HL-60 (cell line): ENCODE results near the gene FHAD1.
A peak's percentile ranks its signal among the peaks of the same experiment; 100 is the strongest.

Source experiments
- DNase-seq, 2 experiments: peaks; one replicate each; pipeline ENCODE4 v3.0.0-alpha.2; 2010 to 2020; ENCODE audit warnings: low read depth in 1 of 2, low spot score in 1 of 2
- H3K27ac ChIP-seq: fragments of 250-450 bp; sonication (Bioruptor Pico); replicated peaks from 2 replicates; pipeline ENCODE4 v1.5.1; 2020; ENCODE audit warnings: mild to moderate bottlenecking, moderate library complexity
- H3K27me3 ChIP-seq: fragments of 250-450 bp; sonication (Bioruptor Pico); 2 replicates; pipeline ENCODE4 v1.5.1; 2021; ENCODE audit warnings: mild to moderate bottlenecking, moderate library complexity; ENCODE audit not compliant: insufficient read depth, poor library complexity, severe bottlenecking
- H3K4me3 ChIP-seq: replicated peaks from 2 replicates; pipeline ENCODE4 v1.5.1; 2011; ENCODE audit warnings: mild to moderate bottlenecking, control low read depth, low read length; ENCODE audit not compliant: insufficient read depth
- GABPA ChIP-seq: IDR thresholded peaks from 2 replicates; pipeline ENCODE4 v1.6.1; 2012; ENCODE audit warnings: low read depth
- POLR2AphosphoS5 ChIP-seq: IDR thresholded peaks from 2 replicates; pipeline ENCODE4 v1.6.1; 2012; ENCODE audit warnings: low read depth
- SPI1 ChIP-seq: IDR thresholded peaks from 2 replicates; pipeline ENCODE4 v1.6.1; 2012; ENCODE audit warnings: low read depth, mild to moderate bottlenecking, borderline replicate concordance
- TF ChIP-seq, protein P1 (sequence below): IDR thresholded peaks from 2 replicates; pipeline ENCODE4 v1.6.1; 2012; ENCODE audit warnings: low read depth; ENCODE audit not compliant: insufficient replicate concordance
- TF ChIP-seq, protein P2 (sequence below): IDR thresholded peaks from one replicate; pipeline ENCODE4 v1.5.1; 2011; ENCODE audit warnings: low read length, control low read depth, inconsistent platforms; ENCODE audit not compliant: insufficient read depth

Gene FHAD1

DNA sequence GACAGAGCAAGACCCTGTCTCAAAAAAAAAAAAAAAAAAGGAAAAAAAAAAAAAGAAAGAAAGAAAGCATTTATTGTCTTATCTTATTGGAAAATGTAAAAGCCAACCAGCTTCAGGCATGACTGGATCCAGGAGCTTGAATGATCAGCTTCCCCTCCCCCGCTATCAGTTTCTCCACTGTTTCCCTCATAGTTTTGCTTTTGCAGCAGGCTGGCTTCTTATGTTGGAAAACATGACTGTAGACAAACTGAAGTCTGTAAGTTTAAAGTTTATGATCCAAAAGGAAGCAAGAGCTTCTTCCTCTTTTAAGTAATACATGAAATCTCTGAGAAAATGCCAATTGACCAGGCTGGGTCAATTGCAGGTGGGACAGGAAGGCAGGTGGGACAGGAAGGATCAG is 52.2 kb downstream of the FHAD1 start:
- no peaks in the 10 kb centered on the region for H3K27me3 ChIP-seq
- no peak overlapping the region for H3K4me3 ChIP-seq
- no peak for DNase-seq

DNA sequence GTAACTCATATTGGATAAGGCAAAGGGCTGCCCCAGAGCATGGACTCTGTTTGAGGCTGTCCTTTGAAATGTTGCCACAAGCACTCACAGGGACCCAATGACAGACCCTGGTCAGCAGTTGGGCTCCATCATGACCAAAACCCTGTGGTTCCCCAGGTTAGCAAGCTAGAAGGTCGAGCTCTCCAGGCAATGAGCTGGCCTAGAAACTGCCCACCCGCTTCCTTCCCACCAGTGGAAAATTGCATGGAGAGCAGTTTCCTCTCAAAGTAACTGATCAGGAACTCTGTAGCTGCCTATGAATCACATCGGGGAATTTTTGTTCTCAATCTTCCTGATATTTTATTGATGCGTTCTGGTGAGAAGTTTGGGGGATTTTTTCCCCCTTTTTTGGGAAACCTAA is 52.8 kb downstream of the FHAD1 start:
- no peak for TF ChIP-seq GABPA
- Histone ChIP-seq H3K4me3 (no peak overlapping the region), H3K27ac (no peak overlapping the region), H3K27me3 (no peaks in the 10 kb centered on the region)
- no peak for DNase-seq

More for the DNA sequence above, 52.2 kb downstream of the FHAD1 start:
- TF ChIP-seq, protein P1, sequence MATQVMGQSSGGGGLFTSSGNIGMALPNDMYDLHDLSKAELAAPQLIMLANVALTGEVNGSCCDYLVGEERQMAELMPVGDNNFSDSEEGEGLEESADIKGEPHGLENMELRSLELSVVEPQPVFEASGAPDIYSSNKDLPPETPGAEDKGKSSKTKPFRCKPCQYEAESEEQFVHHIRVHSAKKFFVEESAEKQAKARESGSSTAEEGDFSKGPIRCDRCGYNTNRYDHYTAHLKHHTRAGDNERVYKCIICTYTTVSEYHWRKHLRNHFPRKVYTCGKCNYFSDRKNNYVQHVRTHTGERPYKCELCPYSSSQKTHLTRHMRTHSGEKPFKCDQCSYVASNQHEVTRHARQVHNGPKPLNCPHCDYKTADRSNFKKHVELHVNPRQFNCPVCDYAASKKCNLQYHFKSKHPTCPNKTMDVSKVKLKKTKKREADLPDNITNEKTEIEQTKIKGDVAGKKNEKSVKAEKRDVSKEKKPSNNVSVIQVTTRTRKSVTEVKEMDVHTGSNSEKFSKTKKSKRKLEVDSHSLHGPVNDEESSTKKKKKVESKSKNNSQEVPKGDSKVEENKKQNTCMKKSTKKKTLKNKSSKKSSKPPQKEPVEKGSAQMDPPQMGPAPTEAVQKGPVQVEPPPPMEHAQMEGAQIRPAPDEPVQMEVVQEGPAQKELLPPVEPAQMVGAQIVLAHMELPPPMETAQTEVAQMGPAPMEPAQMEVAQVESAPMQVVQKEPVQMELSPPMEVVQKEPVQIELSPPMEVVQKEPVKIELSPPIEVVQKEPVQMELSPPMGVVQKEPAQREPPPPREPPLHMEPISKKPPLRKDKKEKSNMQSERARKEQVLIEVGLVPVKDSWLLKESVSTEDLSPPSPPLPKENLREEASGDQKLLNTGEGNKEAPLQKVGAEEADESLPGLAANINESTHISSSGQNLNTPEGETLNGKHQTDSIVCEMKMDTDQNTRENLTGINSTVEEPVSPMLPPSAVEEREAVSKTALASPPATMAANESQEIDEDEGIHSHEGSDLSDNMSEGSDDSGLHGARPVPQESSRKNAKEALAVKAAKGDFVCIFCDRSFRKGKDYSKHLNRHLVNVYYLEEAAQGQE = no peak
- no peak for TF ChIP-seq GABPA
- TF ChIP-seq, protein P2, sequence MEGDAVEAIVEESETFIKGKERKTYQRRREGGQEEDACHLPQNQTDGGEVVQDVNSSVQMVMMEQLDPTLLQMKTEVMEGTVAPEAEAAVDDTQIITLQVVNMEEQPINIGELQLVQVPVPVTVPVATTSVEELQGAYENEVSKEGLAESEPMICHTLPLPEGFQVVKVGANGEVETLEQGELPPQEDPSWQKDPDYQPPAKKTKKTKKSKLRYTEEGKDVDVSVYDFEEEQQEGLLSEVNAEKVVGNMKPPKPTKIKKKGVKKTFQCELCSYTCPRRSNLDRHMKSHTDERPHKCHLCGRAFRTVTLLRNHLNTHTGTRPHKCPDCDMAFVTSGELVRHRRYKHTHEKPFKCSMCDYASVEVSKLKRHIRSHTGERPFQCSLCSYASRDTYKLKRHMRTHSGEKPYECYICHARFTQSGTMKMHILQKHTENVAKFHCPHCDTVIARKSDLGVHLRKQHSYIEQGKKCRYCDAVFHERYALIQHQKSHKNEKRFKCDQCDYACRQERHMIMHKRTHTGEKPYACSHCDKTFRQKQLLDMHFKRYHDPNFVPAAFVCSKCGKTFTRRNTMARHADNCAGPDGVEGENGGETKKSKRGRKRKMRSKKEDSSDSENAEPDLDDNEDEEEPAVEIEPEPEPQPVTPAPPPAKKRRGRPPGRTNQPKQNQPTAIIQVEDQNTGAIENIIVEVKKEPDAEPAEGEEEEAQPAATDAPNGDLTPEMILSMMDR = no peak
- TF ChIP-seq POLR2AphosphoS5 = no peak
- TF ChIP-seq SPI1 = no peak
- H3K27ac ChIP-seq = no peak overlapping the region

DNA sequence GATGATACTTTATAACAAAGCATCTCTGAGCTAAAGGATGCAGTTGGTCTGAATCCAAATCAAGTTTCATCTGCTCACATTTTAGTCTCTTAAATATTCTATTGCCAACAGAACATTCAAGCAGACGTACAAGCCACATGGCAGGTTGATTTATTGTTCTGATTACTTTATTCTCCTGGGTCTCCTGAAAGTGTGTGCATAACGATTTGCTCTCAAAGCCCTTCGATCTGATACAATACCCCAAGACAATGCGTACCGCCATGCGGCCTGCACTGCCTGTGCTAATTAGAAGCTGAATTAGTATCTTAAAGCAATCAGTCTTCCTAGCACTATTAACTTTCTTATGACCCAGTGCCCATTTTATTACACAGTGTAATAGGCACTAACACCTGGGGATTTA is 56.9 kb downstream of the FHAD1 start:
- no peak for DNase-seq
- Histone ChIP-seq H3K4me3 (no peak overlapping the region), H3K27me3 (no peaks in the 10 kb centered on the region), H3K27ac (no peak overlapping the region)
- TF ChIP-seq POLR2AphosphoS5 (no peak), SPI1 (no peak), GABPA (no peak)
- TF ChIP-seq, protein P1 = no peak
- TF ChIP-seq, protein P2 = no peak

DNA sequence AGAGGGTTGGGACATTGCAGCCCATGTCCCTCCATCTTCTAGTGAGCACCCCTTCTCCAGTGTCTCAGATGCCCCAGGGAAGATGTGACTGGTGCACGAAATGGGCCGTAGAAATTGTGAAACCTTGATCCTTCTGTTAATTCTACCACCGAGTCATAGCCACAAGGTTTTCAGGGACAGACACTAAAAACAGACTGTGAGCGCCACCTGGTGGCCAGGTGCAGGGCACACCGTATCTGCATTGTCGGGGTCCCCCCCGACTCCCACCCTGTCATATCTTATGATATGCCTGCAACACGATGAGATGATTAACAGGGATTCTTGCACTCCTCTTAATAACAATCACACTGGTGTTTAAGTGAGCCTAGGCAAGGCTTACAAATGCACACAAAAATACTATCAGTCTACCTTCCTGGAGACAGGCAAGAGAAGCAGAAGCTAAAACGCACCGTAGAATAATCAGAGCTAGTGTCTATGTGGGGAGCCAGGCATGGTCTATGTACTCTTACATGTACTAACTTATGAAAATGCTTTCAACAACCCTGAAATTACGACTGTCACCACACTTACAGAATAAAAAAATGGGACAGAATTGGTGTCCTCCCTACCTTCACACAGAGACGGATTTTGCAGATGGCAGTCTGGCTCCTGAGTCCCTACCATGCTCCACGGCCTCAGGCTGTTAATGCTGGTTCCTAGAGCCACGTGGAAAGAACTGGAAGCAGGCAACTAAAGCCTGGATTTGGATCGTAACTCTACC is 57.9 kb downstream of the FHAD1 start:
- no peaks in the 10 kb centered on the region for H3K27me3 ChIP-seq
- no peak overlapping the region for H3K4me3 ChIP-seq
- DNase-seq = peak; percentile 26 to 32
- TF ChIP-seq, protein P1 = no peak
- TF ChIP-seq, protein P2 = peak; percentile 76
- no peak overlapping the region for H3K27ac ChIP-seq
